GM12865 (cell line): ENCODE measurements around the gene SRSF1.

ENCODE experiments used
- DNase-seq: peaks from one replicate; pipeline ENCODE4 v3.0.0; 2010; ENCODE audit warnings: low read depth
- H3K4me3 ChIP-seq: 2 replicates; pipeline ENCODE4 v1.5.1; 2011; ENCODE audit warnings: mild to moderate bottlenecking, low read depth, low read length, control low read depth
- TF ChIP-seq, protein P1 (sequence below): IDR thresholded peaks from 2 replicates; pipeline ENCODE4 v1.5.1; 2011; ENCODE audit warnings: low read length, control low read depth, low read depth, inconsistent platforms; ENCODE audit not compliant: insufficient read depth; ENCODE audit errors: missing control alignments

Gene SRSF1

DNA sequence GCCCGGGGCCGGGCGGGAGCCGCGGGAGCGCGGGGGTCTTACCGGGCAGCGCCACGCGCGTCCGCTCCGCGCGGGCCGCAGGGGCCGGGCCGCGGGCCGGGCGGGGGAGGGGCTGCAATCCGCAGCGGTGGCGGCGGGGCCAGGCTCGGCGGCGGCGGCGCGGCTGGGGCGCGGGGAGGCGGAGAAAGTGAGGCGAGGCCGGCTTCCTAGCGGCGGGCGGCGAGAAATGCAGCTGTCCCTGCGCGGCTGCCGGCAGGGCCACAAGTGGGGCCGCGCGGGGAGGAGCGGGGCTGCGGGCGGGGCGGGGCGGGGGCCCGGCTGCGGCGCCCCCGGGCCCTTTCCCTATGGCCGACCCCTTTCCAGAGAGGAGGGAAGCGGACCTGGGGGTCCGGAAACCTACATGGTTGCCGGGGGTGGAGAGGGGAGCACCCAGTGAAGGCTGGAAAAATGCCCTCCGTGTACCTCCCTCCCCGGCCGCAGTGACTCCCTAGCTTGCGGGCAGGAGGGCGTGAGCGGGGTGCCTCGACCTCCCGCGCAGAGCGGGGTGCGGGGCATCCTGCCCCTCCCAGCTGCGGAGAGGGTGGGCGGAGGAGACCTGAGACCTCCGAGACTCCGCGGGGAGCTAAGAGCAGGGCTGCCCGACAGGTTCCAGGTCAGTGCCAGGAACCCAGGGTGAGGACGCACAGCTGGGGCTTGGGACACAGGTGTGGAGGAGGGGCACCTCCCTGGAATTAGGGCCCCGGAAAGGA, 51.7 kb downstream of the SRSF1 start, which contains the start of gene CUEDC1:
Gene CUEDC1, minus strand, starts transcription at position 230 of the 749 bp plus-strand sequence. CDS start 69,848 bp downstream, outside the sequence.
- H3K4me3 ChIP-seq, result peak within 1 kb of the TSS; percentile 48
- TF ChIP-seq, protein P1, sequence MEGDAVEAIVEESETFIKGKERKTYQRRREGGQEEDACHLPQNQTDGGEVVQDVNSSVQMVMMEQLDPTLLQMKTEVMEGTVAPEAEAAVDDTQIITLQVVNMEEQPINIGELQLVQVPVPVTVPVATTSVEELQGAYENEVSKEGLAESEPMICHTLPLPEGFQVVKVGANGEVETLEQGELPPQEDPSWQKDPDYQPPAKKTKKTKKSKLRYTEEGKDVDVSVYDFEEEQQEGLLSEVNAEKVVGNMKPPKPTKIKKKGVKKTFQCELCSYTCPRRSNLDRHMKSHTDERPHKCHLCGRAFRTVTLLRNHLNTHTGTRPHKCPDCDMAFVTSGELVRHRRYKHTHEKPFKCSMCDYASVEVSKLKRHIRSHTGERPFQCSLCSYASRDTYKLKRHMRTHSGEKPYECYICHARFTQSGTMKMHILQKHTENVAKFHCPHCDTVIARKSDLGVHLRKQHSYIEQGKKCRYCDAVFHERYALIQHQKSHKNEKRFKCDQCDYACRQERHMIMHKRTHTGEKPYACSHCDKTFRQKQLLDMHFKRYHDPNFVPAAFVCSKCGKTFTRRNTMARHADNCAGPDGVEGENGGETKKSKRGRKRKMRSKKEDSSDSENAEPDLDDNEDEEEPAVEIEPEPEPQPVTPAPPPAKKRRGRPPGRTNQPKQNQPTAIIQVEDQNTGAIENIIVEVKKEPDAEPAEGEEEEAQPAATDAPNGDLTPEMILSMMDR, result peak; percentile 34
- peak; percentile 54 for DNase-seq

DNA sequence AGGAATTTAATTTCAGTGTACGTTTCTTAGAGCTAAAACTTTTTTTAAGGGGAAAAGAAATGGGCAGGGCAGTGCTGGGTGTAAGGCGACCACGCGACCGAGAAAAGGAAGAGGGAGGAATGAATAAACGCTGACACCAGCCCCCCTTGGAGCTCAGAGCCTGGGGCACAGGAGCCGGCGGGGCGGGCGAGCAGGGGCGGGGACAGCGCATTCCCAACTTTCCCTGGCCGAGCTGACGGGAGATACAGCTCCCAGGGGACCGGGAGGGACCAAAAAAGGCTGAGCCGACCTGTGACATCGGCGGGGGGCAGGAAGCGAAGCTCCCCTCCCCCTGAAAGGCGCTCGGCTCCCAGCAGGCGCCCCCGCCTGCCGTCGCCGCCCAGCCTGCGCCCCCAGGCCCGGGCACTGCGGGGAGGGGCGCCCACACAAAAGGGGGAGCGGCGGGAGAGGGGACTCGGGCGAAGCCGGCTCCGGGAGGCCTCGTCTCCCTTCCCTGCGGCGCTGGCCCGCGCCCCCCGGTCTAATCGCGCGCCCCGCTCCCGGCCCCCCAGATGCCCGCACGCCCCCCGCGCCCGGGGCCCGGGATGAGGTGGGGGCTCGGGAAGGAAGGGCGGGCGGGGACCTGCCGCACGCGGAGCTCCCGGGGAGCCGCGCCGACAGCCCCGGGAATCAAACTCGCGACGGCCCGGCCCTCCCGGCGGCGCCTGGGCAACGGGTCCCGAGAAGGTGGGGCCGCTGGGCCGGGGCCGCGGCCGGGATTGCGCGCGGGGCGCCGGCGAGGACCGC, 52.5 kb downstream of the SRSF1 start:
- DNase-seq, result no peak
- TF ChIP-seq, protein P1, result no peak
- H3K4me3 ChIP-seq, result peak overlapping the region; percentile 25; the same call in 1 of the 2 replicates

DNA sequence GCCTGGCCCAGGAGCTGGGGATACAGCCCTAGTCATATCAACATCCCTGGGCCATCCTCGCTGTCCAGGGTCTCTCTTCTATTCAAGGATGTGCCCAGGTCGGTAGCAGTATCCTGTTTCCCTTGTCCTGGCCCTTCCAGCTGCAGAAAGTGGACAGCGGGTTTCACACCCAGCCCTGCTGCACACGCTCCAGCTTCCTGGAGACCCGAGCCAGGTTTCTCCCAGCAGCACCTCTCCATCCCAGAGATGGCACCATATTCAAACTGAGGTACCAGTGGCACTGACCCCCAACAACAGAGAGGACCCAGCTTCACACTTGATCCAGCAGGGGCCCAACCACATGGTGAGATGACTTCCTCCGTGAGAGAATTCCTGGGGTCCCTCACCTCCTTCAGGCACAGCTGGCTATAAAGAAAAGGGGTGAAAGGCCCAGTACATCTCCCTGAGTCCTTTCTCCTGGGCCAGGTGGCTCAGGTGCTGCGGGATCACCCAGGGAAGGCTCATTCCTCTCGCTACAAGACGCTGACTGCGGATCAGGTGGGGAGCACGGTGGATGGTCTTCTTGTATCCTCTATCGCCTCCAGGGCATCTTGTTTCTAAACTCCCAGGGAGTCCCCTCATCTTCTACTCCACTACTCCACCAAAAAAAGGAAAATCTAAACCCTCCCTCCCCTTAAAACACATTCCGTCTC, 53.2 kb downstream of the SRSF1 start:
- DNase-seq, result no peak
- H3K4me3 ChIP-seq, result no peak overlapping the region
- TF ChIP-seq, protein P1, result no peak
